BLaER1 treated with 17β-estradiol and CSF1 and Interleukin-3, amounts not matched to agents 10 nM and 100 nM (cell line): Measurements from ENCODE around the gene FAM117A.
"Not testable (repeated sequence)": the region's sequence is repeated elsewhere in the genome, so short reads cannot be mapped to it uniquely, and the experiment has no call there.

Experiments used
- H3K27ac ChIP-seq, 11 experiments: shearing (Covaris generic); formaldehyde crosslinking; 2 replicates each; pipeline ENCODE4 v1.8.1; 2022
- H3K27me3 ChIP-seq, 11 experiments: shearing (Covaris generic); formaldehyde crosslinking; 2 replicates each; pipeline ENCODE4 v1.8.1; 2022
- H3K36me3 ChIP-seq, 11 experiments: shearing (Covaris generic); formaldehyde crosslinking; 2 replicates each; pipeline ENCODE4 v1.8.1; 2022
- H3K4me1 ChIP-seq, 10 experiments: shearing (Covaris generic); formaldehyde crosslinking; 2 replicates each; pipeline ENCODE4 v1.8.1; 2022
- H3K4me2 ChIP-seq, 11 experiments: shearing (Covaris generic); formaldehyde crosslinking; 2 replicates each; pipeline ENCODE4 v1.8.1; 2022
- H3K4me3 ChIP-seq, 10 experiments: shearing (Covaris generic); formaldehyde crosslinking; 2 replicates each; pipeline ENCODE4 v1.8.1; 2022
- H3K9ac ChIP-seq, 11 experiments: shearing (Covaris generic); formaldehyde crosslinking; 2 replicates each; pipeline ENCODE4 v1.8.1; 2022
- H3K9me3 ChIP-seq, 11 experiments: shearing (Covaris generic); formaldehyde crosslinking; replicated peaks in 1 of 11; 2 replicates each; pipeline ENCODE4 v1.8.1; 2022
- H4K20me1 ChIP-seq, 11 experiments: shearing (Covaris generic); formaldehyde crosslinking; 2 replicates each; pipeline ENCODE4 v1.8.1; 2022
- Cebpa-rat ChIP-seq, 11 experiments: shearing (Covaris generic); IDR thresholded peaks; 2 replicates each; pipeline ENCODE4 v1.8.1; 2022

FAM117A gene

DNA sequence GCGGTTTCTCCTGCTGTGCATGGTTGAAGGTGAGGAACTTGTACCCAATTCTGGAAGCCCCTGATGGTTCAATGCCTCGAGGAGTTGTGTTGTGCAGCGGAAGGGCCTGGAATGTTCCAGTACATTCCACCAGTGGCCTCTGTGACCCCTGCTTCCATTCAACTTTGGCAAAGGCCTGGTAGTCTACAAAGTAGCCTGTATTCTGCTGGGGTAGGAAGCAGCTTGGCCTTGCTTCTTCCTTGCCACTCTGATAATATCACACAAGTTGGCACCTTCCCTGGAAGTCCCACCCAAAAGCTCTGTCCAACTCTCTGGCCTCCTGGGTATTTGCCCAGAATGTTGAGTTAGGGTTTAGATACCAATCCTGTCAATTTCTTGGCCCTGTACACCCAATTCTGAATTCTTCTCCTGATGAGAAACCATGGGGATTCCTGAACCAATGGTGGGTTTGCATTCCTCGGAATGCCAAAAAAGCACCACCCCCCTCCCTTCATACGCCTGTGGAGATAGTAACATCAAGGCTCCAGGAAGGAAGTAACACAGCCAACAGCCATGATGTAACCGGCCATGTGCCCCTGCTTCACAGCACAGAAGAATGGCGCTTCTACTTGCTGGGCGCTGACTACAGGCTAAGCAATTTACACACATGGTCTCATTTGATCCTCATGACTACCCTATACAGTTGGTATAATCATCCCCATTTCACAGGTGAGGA, 11.8 kb upstream of the FAM117A start:
- TF ChIP-seq Cebpa-rat (IDR thresholded peaks at IDR 0.05) = no peak
- no peaks in the 10 kb centered on the region for H3K27me3 ChIP-seq
- peaks cover 20 to 42% (median 30%) of the 10 kb centered on the region in 10 experiments for H3K4me1 ChIP-seq
- no peaks in the 10 kb centered on the region for H3K9me3 ChIP-seq
- no peak overlapping the region for H3K9ac ChIP-seq
- no peak overlapping the region for H3K27ac ChIP-seq
- H3K4me3 ChIP-seq = no peak overlapping the region
- H4K20me1 ChIP-seq = no peaks in the 10 kb centered on the region
- H3K36me3 ChIP-seq = no peaks in the 10 kb centered on the region
- H3K4me2 ChIP-seq = peak overlapping the region in 2 of 11 experiments; percentile 0 to 18; a peak in 4 of 22 replicates

GRCh38 chr17:49766918-49767530, 3.1 kb upstream of the FAM117A start:
- H3K27me3 ChIP-seq = no peaks in the 10 kb centered on the region
- H3K36me3 ChIP-seq = no peaks in the 10 kb centered on the region
- H4K20me1 ChIP-seq = peaks cover 0 to 16% (median 15%) of the 10 kb centered on the region in 11 experiments; a peak in 16 of 22 replicates
- no peak overlapping the region; a peak in 1 of 22 replicates for H3K9ac ChIP-seq
- H3K4me2 ChIP-seq = peak overlapping the region in 9 of 11 experiments; percentile 13 to 69 (median 55); a peak in 16 of 22 replicates
- peaks cover 15 to 39% (median 34%) of the 10 kb centered on the region in 10 experiments for H3K4me1 ChIP-seq
- no peak overlapping the region for H3K4me3 ChIP-seq
- no peak for TF ChIP-seq Cebpa-rat (IDR thresholded peaks at IDR 0.05)
- H3K9me3 ChIP-seq = peaks cover 0 to 10% (median 0%) of the 10 kb centered on the region in 11 experiments; a peak in 5 of 22 replicates
- peak overlapping the region in 3 of 11 experiments; percentile 5 to 15 (median 14); a peak in 3 of 22 replicates for H3K27ac ChIP-seq

GRCh38 chr17:49764559-49765180, 739 bp upstream of the FAM117A start:
- H3K36me3 ChIP-seq = peaks cover 0 to 23% (median 10%) of the 10 kb centered on the region in 11 experiments; a peak in 15 of 22 replicates
- TF ChIP-seq Cebpa-rat (IDR thresholded peaks at IDR 0.05) = no peak
- H3K27ac ChIP-seq = peak overlapping the region in 3 of 11 experiments; percentile 28 to 49 (median 32); a peak in 3 of 22 replicates
- peaks cover 26 to 53% (median 50%) of the 10 kb centered on the region in 10 experiments for H3K4me1 ChIP-seq
- no peaks in the 10 kb centered on the region for H3K27me3 ChIP-seq
- peak overlapping the region in 1 of 11 experiments; percentile 5; a peak in 1 of 22 replicates for H3K9ac ChIP-seq
- H3K4me3 ChIP-seq = peak overlapping the region; percentile 65 to 88 (median 78); a peak in 19 of 20 replicates
- H3K4me2 ChIP-seq = peak overlapping the region; percentile 46 to 72 (median 61)
- H4K20me1 ChIP-seq = peaks cover 0 to 40% (median 38%) of the 10 kb centered on the region in 11 experiments; a peak in 16 of 22 replicates
- peaks cover 0 to 10% (median 0%) of the 10 kb centered on the region in 11 experiments; a peak in 5 of 22 replicates for H3K9me3 ChIP-seq

- Histone ChIP-seq H3K9me3 (peaks cover 0 to 10% (median 0%) of the 10 kb centered on the region in 11 experiments; a peak in 5 of 22 replicates), H4K20me1 (peaks cover 0 to 59% (median 51%) of the 10 kb centered on the region in 11 experiments; a peak in 16 of 22 replicates), H3K36me3 (peaks cover 6 to 46% (median 32%) of the 10 kb centered on the region in 11 experiments; a peak in 19 of 22 replicates), H3K4me3 (peak overlapping the region; percentile 65 to 88 (median 78)), H3K27me3 (no peaks in the 10 kb centered on the region), H3K4me1 (peaks cover 26 to 75% (median 68%) of the 10 kb centered on the region in 10 experiments), H3K27ac (peak overlapping the region in 9 of 11 experiments; percentile 55 to 82 (median 78); a peak in 18 of 22 replicates), H3K4me2 (peak overlapping the region; percentile 85 to 98 (median 92)), H3K9ac (peak overlapping the region; percentile 68 to 87 (median 82); a peak in 20 of 22 replicates)
- TF ChIP-seq Cebpa-rat (IDR thresholded peaks at IDR 0.05) = no peak
Measured at GRCh38 chr17:49762151-49762941, 1.6 kb downstream of the FAM117A start.

DNA sequence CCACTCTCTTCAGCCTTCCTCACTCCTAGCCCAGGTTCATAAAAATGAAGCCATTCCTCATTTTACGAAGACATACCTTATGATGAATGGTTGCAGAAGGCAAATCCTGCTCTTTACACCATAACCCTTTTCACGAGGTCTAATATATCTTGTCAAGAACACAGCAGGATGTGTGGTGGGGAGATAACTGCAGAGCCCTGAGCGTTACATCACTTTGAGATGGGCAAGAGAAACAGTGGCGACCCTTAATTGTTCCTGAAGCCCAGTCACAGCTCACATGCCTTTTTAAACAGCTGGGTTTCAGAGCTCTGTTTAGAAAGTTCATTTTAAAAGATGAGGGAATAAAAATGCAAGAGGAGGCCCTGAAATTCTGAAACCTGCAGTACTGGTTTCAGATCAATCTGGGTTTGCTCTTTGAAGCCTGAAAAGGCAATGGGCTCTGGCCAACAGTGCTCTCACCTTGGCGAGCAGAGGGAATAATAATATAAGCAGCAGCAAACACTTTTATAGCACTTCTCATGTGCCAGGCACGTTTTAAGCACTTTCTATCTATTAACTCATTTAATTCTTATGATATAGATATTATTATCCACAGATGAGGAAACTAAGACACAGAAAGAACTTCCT, 2.9 kb downstream of the FAM117A start:
- no peak for TF ChIP-seq Cebpa-rat (IDR thresholded peaks at IDR 0.05)
- peak overlapping the region in 7 of 10 experiments; percentile 77 to 88 (median 79); a peak in 12 of 20 replicates for H3K4me3 ChIP-seq
- H3K4me1 ChIP-seq = peaks cover 26 to 77% (median 69%) of the 10 kb centered on the region in 10 experiments
- peak overlapping the region; percentile 85 to 98 (median 92); a peak in 21 of 22 replicates for H3K4me2 ChIP-seq
- peak overlapping the region in 8 of 11 experiments; percentile 7 to 82 (median 78); a peak in 12 of 22 replicates for H3K27ac ChIP-seq
- peaks cover 0 to 68% (median 51%) of the 10 kb centered on the region in 11 experiments; a peak in 16 of 22 replicates for H4K20me1 ChIP-seq
- H3K36me3 ChIP-seq = peaks cover 8 to 59% (median 45%) of the 10 kb centered on the region in 11 experiments; a peak in 19 of 22 replicates
- H3K9me3 ChIP-seq = peaks cover 0 to 10% (median 0%) of the 10 kb centered on the region in 11 experiments; a peak in 5 of 22 replicates
- H3K27me3 ChIP-seq = no peaks in the 10 kb centered on the region
- peak overlapping the region in 8 of 11 experiments; percentile 3 to 87 (median 81); a peak in 11 of 22 replicates for H3K9ac ChIP-seq

GRCh38 chr17:49760296-49760695, 3.6 kb downstream of the FAM117A start:
- TF ChIP-seq Cebpa-rat (IDR thresholded peaks at IDR 0.05) = no peak
- H3K27ac ChIP-seq = peak overlapping the region in 5 of 11 experiments; percentile 20 to 82 (median 78); a peak in 8 of 22 replicates
- H3K4me3 ChIP-seq = peak overlapping the region in 2 of 10 experiments; percentile 79 to 88; a peak in 4 of 20 replicates
- peaks cover 30 to 84% (median 75%) of the 10 kb centered on the region in 10 experiments for H3K4me1 ChIP-seq
- no peaks in the 10 kb centered on the region for H3K27me3 ChIP-seq
- peak overlapping the region in 9 of 11 experiments; percentile 88 to 98 (median 92); a peak in 17 of 22 replicates for H3K4me2 ChIP-seq
- H3K36me3 ChIP-seq = peaks cover 8 to 66% (median 53%) of the 10 kb centered on the region in 11 experiments; a peak in 19 of 22 replicates
- peak overlapping the region in 2 of 11 experiments; percentile 3 to 87; a peak in 1 of 22 replicates for H3K9ac ChIP-seq
- H4K20me1 ChIP-seq = peaks cover 0 to 68% (median 51%) of the 10 kb centered on the region in 11 experiments; a peak in 16 of 22 replicates
- peaks cover 0 to 9% (median 0%) of the 10 kb centered on the region in 11 experiments; a peak in 5 of 22 replicates for H3K9me3 ChIP-seq

GRCh38 chr17:49759203-49759602, 4.7 kb downstream of the FAM117A start:
- Histone ChIP-seq H3K36me3 (peaks cover 8 to 73% (median 54%) of the 10 kb centered on the region in 11 experiments; a peak in 19 of 22 replicates), H3K4me1 (peaks cover 36 to 89% (median 80%) of the 10 kb centered on the region in 10 experiments), H3K27me3 (no peaks in the 10 kb centered on the region), H3K9me3 (no peaks in the 10 kb centered on the region), H3K4me2 (peak overlapping the region in 10 of 11 experiments; percentile 6 to 98 (median 88); a peak in 17 of 22 replicates), H4K20me1 (peaks cover 0 to 68% (median 51%) of the 10 kb centered on the region in 11 experiments; a peak in 16 of 22 replicates), H3K4me3 (no peak overlapping the region), H3K27ac (peak overlapping the region in 5 of 11 experiments; percentile 0 to 18 (median 14); a peak in 3 of 22 replicates), H3K9ac (peak overlapping the region in 2 of 11 experiments; percentile 25 to 49; a peak in 3 of 22 replicates)
- TF ChIP-seq Cebpa-rat (IDR thresholded peaks at IDR 0.05) = no peak

DNA sequence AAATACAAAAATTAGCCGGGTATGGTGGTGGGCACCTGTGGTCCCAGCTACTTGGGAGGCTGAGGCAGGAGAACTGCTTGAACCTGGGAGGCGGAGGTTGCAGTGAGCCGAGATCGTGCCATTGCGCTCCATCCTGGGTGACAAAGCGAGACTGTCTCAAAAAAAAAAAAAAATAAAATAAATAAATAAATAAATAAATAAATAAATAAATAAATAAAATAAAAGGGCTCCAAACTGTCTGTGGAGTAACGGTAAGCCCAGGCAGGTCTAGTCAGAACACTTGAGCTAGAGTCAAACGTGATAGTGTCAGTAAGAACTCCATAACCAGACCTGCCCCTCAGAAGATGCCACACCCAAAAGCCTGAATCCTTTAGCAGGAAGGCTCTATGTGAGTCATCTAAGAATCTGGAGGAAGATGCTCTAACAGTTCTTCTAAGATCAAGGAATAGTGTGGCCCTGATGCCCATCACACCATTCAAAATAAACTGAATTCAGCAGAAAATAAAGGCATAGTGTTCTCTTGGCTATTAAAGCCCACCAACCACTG, 5.4 kb downstream of the FAM117A start:
- H3K4me3 ChIP-seq, H3K9me3 ChIP-seq, H3K27me3 ChIP-seq: not testable (repeated sequence)
- Histone ChIP-seq H3K36me3 (peaks cover 8 to 73% (median 54%) of the 10 kb centered on the region in 11 experiments; a peak in 19 of 22 replicates), H3K9ac (0 out of 22 replicates have a peak overlapping the region, but pooled peaks of 1 of the 11 experiments have one; percentile 49), H3K4me1 (peaks cover 43 to 96% (median 86%) of the 10 kb centered on the region in 10 experiments), H3K4me2 (peak overlapping the region in 9 of 11 experiments; percentile 10 to 98 (median 88); a peak in 14 of 22 replicates), H4K20me1 (peaks cover 0 to 68% (median 51%) of the 10 kb centered on the region in 11 experiments; a peak in 16 of 22 replicates), H3K27ac (peak overlapping the region in 2 of 11 experiments; percentile 0 to 14; a peak in 1 of 22 replicates)
